Neutrophil (primary cell): ENCODE results near the gene GEMIN2.
"Not testable (repeated sequence)": the region's sequence is repeated elsewhere in the genome, so short reads cannot be mapped to it uniquely, and the experiment has no call there.

Experiments used
- H3K27ac ChIP-seq: fragments of 200-600 bp; sonication (generic); 2 replicates; pipeline ENCODE4 v1.5.1; 2016; ENCODE audit warnings: mild to moderate bottlenecking, moderate library complexity
- H3K27me3 ChIP-seq: fragments of 200-600 bp; sonication (generic); 2 replicates; pipeline ENCODE4 v1.6.0; 2016; ENCODE audit warnings: mild to moderate bottlenecking
- H3K36me3 ChIP-seq: fragments of 200-600 bp; sonication (generic); 2 replicates; pipeline ENCODE4 v1.5.1; 2017
- H3K4me1 ChIP-seq, 2 experiments: fragments of 200-600 bp in 1 of 2; sonication (generic) in 1 of 2; 1 replicate in 1 of 2; 2 replicates in 1 of 2; pipeline versions ENCODE4 v1.5.1 to v1.6.1; 2013 to 2016; ENCODE audit warnings: low read depth in 1 of 2, low read length in 1 of 2, mild to moderate bottlenecking in 1 of 2, moderate library complexity in 1 of 2; ENCODE audit not compliant: control insufficient read depth in 1 of 2, insufficient read depth in 1 of 2
- H3K4me3 ChIP-seq, 2 experiments: fragments of 200-600 bp in 1 of 2; sonication (generic) in 1 of 2; 1 replicate in 1 of 2; 2 replicates in 1 of 2; pipeline ENCODE4 v1.5.1; 2013 to 2016; ENCODE audit warnings: low read depth in 1 of 2, low read length in 1 of 2, mild to moderate bottlenecking in 1 of 2, moderate library complexity in 1 of 2
- H3K9me3 ChIP-seq: fragments of 200-600 bp; sonication (generic); 2 replicates; pipeline ENCODE4 v1.5.1; 2016
- TF ChIP-seq, protein P1 (sequence below): fragments of 200-600 bp; sonication (generic); IDR thresholded peaks from 2 replicates; pipeline ENCODE4 v1.5.1; 2016; ENCODE audit warnings: antibody characterized with exemption

The GEMIN2 gene

DNA sequence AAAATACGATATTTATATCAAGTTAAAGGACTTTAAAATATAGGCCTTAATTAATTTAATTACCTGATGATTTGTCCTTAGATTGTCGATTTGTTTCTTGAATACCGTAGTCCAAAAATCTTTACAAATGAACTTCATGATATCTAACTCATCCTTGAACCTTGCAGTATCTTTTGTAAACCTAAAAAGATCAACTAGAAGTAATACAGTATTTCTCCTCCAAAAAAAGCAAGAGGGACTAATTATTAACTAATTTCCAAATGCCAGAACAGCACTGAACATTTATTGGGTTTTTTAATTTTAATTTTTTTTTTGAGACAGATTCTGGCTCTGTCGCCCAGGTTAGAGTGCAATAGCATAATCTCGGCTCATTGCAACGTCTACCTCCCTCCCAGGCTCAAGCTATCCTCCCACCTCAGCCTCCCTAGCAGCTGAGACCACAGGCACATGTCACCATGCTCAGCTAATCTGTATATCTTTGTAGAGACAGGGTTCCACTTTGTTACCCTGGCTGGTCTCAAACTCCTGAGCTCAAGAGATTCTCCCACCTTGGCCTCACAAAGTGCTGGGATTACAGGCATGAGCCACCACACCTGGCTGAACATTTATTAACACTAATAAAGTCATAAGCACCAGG lies 44.2 kb downstream of the GEMIN2 start:
- peaks cover 66% of the 10 kb centered on the region for H3K36me3 ChIP-seq
- TF ChIP-seq, protein P1, sequence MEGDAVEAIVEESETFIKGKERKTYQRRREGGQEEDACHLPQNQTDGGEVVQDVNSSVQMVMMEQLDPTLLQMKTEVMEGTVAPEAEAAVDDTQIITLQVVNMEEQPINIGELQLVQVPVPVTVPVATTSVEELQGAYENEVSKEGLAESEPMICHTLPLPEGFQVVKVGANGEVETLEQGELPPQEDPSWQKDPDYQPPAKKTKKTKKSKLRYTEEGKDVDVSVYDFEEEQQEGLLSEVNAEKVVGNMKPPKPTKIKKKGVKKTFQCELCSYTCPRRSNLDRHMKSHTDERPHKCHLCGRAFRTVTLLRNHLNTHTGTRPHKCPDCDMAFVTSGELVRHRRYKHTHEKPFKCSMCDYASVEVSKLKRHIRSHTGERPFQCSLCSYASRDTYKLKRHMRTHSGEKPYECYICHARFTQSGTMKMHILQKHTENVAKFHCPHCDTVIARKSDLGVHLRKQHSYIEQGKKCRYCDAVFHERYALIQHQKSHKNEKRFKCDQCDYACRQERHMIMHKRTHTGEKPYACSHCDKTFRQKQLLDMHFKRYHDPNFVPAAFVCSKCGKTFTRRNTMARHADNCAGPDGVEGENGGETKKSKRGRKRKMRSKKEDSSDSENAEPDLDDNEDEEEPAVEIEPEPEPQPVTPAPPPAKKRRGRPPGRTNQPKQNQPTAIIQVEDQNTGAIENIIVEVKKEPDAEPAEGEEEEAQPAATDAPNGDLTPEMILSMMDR, result no peak

DNA sequence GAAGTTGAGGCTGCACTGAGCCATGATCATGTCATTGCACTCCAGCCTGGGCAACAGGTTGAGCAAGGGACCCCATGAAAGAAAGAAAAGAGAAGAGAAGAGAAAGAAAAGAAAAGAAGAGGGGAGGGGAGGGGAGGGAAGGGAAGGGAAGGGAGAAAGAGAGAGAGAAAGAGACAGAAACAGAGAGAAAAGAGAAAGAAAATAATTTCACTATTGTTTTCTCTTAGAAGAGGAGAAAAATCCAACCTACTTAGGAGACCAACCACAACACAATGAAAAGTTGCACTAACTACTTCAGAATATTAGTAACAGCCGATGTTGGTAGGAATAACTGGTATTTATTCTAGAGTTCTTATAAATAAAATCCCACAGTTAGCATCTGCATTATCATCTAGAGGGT lies 46.4 kb downstream of the GEMIN2 start:
- Histone ChIP-seq H3K27ac (no peak overlapping the region), H3K36me3 (peaks cover 62% of the 10 kb centered on the region), H3K4me1 (no peaks in the 10 kb centered on the region), H3K4me3 (no peak overlapping the region), H3K9me3 (no peaks in the 10 kb centered on the region), H3K27me3 (no peaks in the 10 kb centered on the region)
- TF ChIP-seq, protein P1, result no peak

More for the DNA sequence above, 44.2 kb downstream of the GEMIN2 start:
- Histone ChIP-seq H3K27ac (no peak overlapping the region), H3K4me3 (no peak overlapping the region), H3K4me1 (peaks cover 14 to 16% of the 10 kb centered on the region in 2 experiments), H3K9me3 (no peaks in the 10 kb centered on the region), H3K27me3 (no peaks in the 10 kb centered on the region)

DNA sequence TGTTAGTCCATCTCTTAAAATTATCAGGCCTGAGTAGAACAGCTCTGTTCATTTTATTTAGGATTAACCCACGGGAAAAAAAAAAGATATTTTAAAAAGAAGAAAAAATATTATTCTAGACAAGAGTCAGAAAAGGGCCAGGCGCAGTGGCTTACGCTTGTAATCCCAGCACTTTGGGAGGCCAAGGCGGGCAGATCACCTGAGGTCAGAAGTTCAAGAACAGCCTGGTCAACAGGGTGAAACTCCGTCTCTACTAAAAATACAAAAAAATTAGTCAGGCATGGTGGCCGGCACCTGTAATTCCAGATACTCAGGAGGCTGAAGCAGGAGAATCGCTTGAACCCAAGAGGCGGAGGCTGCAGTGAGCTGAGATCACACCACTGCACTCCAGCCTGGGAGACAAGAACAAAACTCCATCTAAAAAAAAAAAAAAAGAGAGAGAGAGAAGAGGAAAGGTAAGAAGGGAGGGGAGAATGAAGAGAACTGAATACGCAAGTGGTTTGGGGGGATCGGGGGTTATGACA lies 53.7 kb downstream of the GEMIN2 start:
- peaks cover 21 to 28% of the 10 kb centered on the region in 2 experiments for H3K4me1 ChIP-seq
- not testable (repeated sequence) for H3K27ac ChIP-seq, H3K27me3 ChIP-seq, H3K4me3 ChIP-seq, H3K36me3 ChIP-seq, H3K9me3 ChIP-seq

DNA sequence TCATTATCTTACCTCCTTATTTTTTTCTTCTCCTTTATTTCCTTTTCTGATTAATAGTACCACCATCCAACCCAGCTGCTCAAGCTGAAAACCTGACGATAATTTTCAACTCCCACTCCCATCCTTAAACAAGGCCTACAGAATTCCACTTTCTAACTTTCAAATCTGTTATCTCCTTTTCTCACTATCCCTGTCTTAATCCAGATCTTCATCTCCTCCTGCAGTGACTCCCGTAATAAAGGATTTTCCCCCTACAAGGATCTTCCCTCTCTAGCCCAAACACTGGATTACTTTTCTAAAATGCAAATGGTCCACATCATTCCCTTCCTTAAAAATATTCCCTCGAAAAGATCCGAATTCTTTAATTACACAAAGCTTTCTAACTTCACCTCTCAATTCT lies 54.5 kb downstream of the GEMIN2 start:
- Histone ChIP-seq H3K27ac (no peak overlapping the region), H3K4me1 (peaks cover 21 to 28% of the 10 kb centered on the region in 2 experiments), H3K36me3 (peaks cover 1% of the 10 kb centered on the region), H3K9me3 (no peaks in the 10 kb centered on the region), H3K4me3 (no peak overlapping the region), H3K27me3 (no peaks in the 10 kb centered on the region)
- TF ChIP-seq, protein P1, result no peak

DNA sequence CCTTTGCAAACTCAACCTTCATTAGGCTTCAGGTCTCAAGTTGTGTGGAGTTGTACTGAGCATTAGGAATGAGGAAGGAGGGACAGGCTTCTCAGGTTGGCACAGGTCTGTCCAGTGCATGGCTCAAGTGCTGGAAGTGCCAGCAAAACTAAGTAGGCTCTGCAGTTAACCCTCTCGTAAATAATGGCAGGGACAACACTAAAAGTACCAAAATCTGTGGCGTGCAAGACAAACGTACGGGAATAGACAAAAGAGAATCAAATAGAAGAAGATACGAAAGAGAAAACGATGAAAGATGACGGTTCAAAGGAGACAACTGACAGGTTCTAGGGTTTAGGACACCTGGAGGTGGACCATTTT lies 55.4 kb downstream of the GEMIN2 start:
- Histone ChIP-seq H3K4me1 (peaks cover 27 to 35% of the 10 kb centered on the region in 2 experiments), H3K27ac (peak overlapping the region; percentile 95), H3K27me3 (no peaks in the 10 kb centered on the region), H3K4me3 (peak overlapping the region; percentile 88 to 98), H3K36me3 (no peaks in the 10 kb centered on the region), H3K9me3 (no peaks in the 10 kb centered on the region)
- TF ChIP-seq, protein P1, result no peak

DNA sequence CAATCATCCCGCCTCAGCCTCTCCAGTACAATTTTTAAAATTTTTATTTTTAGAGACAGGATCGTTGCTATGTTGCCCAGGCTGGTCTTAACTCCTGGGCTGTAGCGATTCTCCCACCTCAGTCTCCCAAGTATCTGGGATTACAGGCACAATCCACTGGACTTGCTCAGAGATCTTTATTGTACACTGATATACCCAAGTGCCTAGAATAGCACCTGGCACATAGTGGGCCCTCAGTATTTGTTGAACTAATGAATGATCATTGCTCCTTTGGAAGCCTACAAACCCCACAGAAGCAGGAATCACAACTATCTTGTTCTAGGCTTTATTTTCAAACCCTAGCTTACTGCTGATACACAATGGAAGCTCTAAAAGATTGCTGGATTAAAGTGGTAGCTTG lies 59.1 kb downstream of the GEMIN2 start:
- peaks cover 45 to 51% of the 10 kb centered on the region in 2 experiments for H3K4me1 ChIP-seq
- H3K4me3 ChIP-seq, result no peak overlapping the region
- H3K27ac ChIP-seq, result no peak overlapping the region

More for the DNA sequence above, 59.1 kb downstream of the GEMIN2 start:
- H3K27me3 ChIP-seq, result no peaks in the 10 kb centered on the region
- no peaks in the 10 kb centered on the region for H3K9me3 ChIP-seq
- TF ChIP-seq, protein P1, result no peak
- peaks cover 20% of the 10 kb centered on the region for H3K36me3 ChIP-seq
